ENCODE data around the gene AP3M1.

- TF ChIP-seq SREBF2 (IDR thresholded peaks at IDR 0.05), result no peak
- TF ChIP-seq POLR2A (IDR thresholded peaks at IDR 0.05; ENCODE audit: low read length), result no peak
- TF ChIP-seq EP300 (IDR thresholded peaks at IDR 0.05), result no peak
- TF ChIP-seq, protein P1, sequence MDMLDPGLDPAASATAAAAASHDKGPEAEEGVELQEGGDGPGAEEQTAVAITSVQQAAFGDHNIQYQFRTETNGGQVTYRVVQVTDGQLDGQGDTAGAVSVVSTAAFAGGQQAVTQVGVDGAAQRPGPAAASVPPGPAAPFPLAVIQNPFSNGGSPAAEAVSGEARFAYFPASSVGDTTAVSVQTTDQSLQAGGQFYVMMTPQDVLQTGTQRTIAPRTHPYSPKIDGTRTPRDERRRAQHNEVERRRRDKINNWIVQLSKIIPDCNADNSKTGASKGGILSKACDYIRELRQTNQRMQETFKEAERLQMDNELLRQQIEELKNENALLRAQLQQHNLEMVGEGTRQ (IDR thresholded peaks at IDR 0.05), result no peak
- no peak for TF ChIP-seq POLR2AphosphoS2 (conservative IDR thresholded peaks at IDR 0.05; ENCODE audit: low read length)
Measured at GRCh38 chr10:74163319-74164068, 12.9 kb upstream of the AP3M1 start.
